HCT116 (cell line): ENCODE results near the gene AHNAK.

ENCODE experiments used
- EZH2 ChIP-seq: fragments of 200-600 bp; sonication (generic); IDR thresholded peaks from 2 replicates; pipeline ENCODE4 v1.6.1; 2017; ENCODE audit warnings: antibody characterized with exemption, mixed run types
- RAD21 ChIP-seq: IDR thresholded peaks from 2 replicates; pipeline ENCODE4 v1.6.1; 2012; ENCODE audit warnings: low read depth, mild to moderate bottlenecking
- TF ChIP-seq, protein P1 (sequence below), 3 experiments: fragments of 200-600 bp in 1 of 3; sonication (generic) in 1 of 3; IDR thresholded peaks in 2 of 3; conservative IDR thresholded peaks in 1 of 3; 2 replicates each; pipeline ENCODE4 v1.5.1; 2012 to 2017; ENCODE audit warnings: low read depth in 2 of 3, low read length in 2 of 3, antibody characterized with exemption in 1 of 3, borderline replicate concordance in 1 of 3, control low read depth in 1 of 3, mild to moderate bottlenecking in 1 of 3, mixed read lengths in 1 of 3, mixed run types in 1 of 3, moderate library complexity in 1 of 3; ENCODE audit not compliant: insufficient read depth in 1 of 3

DNA sequence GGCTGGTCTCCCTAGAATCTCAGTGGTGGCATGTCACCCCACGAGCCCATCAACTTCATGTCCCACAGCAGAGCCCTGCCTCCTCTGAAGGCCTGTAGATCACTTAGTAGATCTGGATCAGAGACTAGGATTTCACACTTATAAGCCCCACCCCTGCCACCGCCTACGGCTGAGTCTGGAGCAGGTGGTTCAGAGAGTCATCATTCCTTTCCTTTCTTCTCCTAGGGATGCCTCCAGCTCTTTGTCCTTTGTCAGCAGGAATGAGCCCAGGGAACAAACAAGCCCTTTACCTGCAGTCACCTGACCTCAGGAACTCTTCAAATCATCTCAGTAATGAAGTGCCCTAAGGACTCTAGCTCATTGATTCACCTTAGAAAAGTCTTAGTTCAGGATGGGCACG is 90.0 kb downstream of the AHNAK start:
- TF ChIP-seq, protein P1, sequence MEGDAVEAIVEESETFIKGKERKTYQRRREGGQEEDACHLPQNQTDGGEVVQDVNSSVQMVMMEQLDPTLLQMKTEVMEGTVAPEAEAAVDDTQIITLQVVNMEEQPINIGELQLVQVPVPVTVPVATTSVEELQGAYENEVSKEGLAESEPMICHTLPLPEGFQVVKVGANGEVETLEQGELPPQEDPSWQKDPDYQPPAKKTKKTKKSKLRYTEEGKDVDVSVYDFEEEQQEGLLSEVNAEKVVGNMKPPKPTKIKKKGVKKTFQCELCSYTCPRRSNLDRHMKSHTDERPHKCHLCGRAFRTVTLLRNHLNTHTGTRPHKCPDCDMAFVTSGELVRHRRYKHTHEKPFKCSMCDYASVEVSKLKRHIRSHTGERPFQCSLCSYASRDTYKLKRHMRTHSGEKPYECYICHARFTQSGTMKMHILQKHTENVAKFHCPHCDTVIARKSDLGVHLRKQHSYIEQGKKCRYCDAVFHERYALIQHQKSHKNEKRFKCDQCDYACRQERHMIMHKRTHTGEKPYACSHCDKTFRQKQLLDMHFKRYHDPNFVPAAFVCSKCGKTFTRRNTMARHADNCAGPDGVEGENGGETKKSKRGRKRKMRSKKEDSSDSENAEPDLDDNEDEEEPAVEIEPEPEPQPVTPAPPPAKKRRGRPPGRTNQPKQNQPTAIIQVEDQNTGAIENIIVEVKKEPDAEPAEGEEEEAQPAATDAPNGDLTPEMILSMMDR (IDR thresholded peaks at IDR 0.05 in 2 of 3, conservative IDR thresholded peaks at IDR 0.05 in 1 of 3; ENCODE audit: borderline replicate concordance in 1 of 3, insufficient read depth in 1 of 3, low read depth in 2 of 3, low read length in 2 of 3) = no peak
- TF ChIP-seq RAD21 (no peak), EZH2 (no peak)
